ENCODE data around the gene GNAQ.

Gene GNAQ

DNA sequence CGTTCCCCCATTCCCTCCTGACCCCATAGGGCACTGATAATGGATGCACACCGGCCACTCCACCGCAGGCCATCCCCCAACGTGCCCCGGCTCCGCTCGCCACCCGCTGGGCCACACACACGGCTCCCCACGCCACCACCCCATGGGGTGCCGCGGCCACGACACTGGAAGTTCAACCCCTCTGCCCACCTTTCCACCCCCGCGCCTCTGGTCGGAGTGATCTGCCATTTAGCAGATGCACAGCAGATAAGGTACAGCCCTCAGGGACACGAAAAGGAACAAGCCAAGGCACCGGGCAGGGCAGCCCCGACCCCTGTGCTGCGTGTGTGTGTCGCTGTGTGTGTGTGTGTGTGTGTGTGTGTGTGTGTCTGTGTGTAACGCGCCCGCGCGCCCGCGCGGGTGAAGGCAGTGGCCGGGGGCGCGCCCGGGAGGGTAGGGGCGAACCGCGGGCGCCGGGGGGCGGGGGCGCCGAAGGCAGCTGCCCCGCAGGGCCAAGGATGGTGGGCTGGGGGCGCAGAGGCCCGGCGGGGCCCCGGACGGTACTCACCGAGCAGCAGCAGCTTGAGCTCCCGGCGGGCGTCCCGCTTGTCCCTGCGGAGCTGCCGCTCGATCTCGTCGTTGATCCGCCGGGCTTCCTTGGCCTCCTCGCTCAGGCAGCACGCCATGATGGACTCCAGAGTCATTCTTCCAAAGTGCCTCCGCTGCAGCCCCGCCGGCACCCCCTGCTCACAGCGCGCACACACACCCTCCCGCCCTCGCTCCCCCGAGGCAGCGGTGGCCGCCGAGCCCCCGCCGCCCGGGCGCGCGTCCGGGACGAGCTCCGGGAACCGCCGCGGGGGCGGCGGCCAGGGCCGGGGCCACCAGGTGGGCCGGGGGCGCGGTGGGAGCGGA lies 813 bp downstream of the GNAQ start:
- peak; percentile 44 for DNase-seq

DNA sequence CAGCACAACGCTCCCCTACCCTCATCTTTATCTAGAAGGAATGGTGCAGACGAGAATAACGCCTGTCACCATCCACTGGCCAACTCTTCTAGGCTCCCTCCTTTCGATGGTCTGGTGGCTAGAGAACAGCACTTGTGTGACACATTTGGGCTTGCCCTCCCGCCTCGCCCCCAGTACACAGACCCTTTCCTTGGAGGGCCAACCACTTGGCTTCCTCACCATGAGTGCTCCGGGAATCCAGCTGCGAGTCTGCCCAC lies 1.4 kb downstream of the GNAQ start:
- no peak for DNase-seq

DNA sequence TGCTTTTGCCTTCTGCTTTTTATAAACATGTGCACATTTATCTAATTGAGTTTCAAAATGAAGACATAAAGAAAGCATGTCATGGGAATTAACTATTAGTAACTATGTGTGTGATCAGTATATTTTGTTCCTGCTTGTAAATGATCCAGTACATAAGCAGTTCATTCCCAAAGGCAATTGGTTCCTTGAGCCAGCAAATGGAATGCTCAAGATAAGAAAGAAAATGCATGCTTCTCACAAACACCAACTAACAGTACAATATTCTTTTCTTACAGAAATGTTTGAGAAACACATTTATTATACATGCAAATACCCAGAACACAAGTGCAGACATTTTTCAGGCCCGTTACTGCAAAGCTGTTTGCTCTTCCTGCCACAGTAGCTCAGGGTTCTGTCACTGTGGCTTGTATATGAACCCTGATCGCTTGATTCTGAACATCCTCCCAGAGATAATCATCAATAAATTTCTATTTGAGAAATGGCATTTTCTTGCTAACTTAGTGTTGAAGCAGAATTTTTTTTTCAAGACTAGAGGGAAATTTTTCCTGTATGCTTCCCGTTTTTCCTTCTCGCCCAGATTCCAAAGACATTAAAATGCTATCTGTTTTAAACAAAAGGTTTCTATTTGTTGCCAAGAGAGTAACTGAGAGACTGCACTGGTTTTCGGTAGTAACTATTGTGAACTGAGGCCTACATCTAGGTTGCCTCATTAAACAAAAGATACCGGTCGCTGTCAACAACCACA lies 1.9 kb downstream of the GNAQ start:
- DNase-seq: no peak

DNA sequence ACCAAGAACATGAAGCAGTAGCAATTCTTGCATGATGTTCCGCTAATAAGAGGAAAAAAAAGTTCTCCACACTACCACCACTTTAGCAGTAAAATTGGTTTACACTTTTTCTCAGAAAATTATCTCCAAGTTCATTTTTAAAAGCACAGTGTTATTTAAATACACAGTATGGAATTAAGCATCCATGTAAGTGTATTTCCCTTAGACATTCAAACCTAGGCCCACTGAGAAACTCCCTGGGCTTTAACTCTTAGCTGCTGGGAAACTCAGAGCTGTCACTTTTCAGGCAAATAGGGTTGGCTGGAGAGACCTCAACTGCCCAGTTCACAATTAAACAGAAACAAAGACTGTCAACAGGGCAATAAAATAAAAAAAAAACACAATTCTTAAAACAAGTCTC lies 2.7 kb downstream of the GNAQ start:
- no peak for DNase-seq

DNA sequence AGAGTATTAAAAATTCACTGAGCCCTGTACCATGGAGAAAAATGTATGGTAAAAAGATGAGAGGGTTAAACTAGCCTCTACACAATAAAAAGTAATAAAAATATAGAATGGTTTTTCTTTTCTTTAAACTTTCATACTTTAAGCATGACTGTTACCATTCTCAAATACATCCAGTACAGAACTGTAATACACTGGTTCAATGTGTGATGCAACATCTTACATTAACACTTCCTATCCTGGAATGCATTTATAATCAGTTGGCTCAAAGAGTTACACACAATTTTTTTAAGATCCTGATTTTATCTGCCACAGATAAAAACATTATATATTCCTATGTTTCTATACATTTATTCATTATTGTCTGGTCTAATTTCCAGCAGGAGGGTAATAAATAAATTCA lies 4.7 kb downstream of the GNAQ start:
- DNase-seq: no peak

DNA sequence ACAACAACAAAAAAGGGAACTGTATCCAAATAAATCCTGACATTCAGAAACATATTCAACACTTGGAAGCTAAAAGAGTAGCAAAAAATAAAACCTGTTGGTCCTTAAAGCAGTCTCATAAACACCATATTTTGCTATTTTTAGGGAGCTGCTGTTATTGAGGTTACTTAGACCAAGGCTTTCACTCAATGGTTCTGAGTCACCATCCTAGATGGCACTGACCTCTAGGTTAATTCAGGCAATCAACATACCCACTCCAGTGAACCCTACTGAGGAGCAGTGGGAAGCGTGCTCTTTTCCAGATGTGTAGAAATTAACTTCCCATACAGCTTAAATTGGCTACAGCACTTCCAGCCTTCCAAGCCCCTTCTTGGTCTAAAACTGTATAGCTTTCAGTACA lies 5.2 kb downstream of the GNAQ start:
- no peak for DNase-seq

DNA sequence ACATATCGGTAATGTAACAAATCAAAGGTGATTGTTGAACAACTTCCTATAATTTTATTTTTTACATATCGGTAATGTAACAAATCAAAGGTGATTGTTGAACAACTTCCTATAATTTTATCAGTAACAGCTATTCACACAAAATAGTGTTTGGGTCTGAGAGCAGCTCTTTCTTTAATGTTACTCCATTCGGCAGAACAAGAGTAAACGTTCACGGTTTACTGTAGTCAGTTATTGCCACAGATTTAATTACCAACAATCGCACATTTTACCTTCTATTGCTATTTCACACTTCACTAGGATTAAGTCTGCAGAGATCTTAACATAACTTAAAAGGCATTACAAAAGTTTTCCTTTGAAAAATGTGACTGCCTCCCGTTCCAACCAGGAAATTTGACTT lies 6.4 kb downstream of the GNAQ start:
- DNase-seq: no peak

DNA sequence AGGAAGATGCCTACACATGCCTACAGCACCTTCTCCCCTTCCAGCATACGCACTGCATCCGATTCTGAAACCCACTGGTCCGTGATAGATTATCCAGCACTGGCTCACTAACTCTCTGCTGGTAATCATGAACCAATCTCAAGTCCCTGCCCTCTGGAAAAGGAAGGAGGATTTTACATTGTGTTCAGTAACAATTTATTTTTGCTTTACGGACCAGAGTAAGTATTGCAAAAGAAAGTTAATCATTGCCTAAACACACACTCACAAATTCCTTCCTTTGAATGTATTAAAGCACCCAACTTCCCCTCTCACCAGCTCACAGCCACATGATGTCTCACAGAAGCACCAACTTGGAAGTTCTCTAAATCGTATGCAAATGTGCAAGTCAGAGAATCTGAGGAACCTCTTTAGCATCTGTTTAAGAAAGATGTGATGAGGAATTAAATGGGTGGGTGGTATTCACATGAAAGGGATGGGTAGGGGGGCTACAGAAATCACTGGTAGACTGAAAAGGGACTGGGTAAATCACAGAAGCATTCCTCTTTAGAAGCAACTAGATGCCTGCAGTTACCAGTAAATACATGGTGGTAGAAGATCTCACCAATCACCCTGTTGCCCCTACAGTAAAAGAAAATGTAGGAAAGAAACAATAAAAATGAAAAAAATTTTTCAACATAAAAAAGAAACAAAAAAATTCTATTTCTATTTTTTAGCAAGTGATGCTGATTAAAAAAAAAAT lies 8.4 kb downstream of the GNAQ start:
- DNase-seq: no peak

DNA sequence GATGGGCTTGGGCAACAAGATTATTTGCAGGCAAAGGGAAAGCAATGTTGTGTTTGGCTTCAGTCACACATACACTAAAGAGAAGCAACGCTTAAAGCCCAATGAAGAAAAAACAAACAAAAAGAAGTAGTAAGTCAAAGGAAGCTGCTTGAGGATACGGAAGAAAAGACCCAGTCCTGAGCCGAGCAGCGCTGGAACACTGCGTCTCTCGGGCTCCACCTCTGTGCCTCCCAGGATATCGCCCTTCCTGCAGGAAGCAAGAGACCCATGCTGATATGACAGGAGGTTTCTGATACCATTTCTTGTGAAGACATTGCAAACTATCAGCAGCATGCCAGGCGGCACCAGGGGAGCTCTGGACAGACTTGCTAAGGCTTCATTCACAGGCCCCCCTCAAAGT lies 9.9 kb downstream of the GNAQ start:
- DNase-seq: no peak

DNA sequence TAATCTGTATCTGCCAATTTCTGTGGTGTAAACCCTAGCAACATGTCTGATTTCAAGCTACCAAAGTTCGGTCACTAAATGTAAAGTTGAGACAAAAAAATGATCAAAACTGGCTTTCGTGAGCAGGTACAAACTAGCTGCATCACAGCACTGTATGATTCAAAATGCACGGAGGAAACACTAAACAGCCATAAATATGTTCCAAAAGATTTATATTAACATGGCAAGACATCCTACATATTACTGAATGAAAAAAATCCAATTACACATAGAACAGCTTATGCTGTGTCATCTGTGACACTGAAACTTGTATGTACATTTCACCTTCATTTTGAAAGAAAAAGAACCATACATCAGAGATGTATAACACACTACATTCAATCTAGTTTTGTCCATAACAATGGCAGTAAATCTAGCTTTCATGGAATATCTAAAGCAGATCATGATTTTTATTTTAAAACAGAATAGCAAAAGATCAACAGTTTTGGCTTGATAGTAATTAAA lies 14.4 kb downstream of the GNAQ start:
- no peak for DNase-seq

DNA sequence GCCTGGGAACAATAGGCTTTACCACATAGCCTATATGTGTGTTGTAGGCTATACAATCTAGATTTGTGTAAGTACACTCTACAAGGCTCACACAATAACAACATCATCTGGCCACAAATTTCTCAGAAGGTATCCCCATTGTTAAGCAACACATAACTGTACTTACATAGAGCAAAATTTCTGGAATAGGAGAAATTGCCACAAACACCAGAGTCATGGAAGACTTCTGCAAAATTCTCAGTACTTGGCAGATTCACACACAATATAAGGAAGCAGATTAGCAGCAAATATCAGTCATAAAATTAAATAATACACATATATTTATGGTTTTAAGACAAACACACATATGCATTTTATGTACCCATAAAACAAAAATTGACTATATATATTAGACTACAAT lies 16.4 kb downstream of the GNAQ start:
- no peak for DNase-seq

DNA sequence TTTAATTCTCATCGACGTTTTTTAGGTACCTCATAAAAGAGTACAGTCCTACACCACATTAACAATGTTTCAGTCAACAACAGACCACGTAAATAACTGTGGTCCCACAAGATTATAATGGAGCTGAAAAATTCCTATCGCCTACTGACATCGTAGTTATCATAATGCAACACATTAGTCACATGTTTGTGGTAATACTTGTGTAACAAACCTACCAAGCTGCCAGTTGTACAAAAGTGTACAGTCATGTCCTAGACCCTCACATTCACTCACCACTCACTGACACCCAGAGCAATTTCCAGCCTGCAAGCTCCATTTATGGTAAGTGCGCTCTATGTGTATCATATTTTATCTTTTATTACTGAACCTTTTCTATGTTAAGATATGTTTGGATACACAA lies 16.8 kb downstream of the GNAQ start:
- DNase-seq: no peak

DNA sequence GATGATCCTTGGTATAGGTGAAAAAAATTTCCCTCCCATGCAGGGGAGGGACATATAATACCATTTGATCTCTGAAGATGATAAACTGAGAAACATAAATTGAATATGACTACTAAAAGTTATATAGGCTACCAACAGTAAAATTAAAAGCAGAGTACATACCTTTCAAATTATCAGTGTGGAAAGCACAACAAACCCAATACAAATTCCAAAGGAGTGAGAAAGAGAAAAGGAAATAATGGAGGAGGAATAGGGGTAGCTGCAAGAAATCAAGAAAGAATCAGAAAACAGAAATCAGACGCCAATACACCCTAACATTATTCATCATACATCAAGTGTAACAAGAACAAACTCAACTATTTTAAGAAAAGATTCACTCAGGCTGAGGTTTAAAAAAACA lies 17.7 kb downstream of the GNAQ start:
- no peak for DNase-seq

DNA sequence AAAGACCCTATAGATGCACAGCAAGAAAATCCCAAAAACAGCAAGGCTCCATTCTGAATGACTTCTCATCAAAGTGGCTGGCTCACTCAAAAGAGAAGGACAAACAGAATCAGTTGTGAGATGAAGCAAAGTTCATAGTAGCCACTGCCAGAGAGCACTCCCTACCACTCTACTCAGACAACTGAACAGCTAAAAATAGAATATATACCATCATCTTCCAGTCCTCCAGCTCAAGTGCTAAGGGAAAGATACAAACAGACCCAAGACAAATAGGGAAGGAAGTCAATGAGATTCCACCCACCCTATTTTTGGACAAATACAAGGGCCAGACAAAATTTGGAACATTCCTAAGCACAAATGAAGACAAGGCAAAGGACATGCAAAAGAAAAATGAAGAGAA lies 20.6 kb downstream of the GNAQ start:
- DNase-seq: no peak

DNA sequence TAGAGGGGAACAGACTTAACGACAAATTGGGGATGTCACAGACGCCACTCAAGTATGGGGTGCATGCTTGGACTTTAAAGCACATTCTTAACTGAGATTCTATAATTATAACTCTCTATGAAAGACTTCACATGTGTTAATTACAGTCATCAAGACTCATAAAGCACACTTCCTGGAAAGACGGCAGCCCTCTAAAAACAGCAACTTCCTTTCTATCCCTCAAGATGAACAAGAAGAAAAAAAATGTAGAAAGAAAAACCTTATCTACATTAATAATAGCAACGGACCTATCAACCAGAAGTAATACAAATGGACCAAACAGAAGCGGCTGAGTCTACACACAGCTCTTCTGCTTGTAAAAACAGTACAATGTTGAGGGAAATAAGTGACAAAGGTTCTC lies 21.2 kb downstream of the GNAQ start:
- no peak for DNase-seq

DNA sequence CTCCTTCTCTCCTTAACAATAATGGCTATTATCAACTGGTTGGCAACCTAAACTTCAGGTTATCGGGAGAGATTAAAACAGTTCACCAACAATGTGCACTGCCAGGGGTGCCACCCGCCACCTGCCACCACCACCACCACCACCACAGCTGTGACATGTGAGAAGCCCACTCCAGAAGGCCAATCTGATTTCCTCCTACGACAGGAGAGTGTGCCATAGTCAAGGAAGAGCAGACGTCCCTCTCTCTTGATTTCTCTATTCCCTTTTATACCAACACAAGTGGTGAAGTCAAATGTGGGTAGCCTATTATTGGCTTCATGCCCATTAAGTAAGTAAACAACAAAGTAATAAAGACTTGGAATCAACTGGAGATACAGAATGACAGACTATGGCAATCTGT lies 22.4 kb downstream of the GNAQ start:
- no peak for DNase-seq

DNA sequence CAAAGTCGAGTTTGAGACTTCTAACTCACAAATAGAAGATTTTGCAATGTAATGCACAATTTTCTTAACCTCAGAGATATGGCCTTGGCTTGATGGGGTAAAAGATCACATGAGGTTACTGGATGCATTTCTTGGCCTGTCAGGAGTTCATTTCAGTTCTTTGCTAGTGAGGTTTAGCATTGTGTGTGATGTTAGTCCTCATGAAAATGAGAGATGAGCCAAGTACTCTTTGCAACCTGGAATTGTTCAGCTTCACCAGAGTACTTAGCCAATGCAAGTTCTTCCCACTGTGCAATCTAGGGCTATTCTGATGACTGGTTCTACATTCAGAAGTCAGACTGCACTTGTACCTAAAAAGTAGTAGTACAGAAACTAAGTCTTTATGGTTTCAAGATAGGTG lies 24.9 kb downstream of the GNAQ start:
- DNase-seq: no peak

DNA sequence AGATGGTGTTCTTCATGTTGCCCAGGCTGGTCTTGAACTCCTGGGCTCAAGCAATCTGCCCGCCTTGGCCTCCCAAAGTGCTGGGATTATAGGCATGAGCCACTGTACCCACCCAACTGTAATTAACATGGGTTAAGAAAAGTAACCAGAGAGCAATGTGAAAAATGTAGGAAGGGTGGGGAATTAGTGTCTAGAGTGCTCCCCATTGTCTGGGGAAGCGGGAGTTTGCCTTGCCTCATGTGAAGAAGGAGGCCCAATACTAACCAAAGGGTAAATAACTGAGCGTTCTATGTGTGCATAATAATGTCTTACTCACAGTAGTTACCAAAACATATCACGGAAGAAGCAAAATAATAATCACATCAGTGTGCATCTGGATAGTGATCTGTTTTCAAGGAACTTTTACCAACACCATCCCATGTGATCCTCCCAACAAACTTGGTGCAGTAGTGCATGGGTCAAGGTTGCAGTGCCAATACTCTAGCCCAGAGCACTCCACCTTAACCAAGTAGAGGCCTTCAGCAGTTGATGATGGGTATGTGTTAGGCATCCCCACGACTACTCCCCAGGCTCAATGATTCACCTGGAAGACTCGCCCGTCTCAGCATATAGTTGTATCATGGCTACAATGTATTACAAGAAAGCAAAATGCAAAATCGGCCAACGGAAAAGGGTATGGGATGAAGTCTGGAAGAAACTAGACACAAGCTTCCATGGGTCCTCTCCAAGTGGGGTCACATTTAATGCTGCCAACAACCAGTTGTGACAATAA lies 26.2 kb downstream of the GNAQ start:
- no peak for DNase-seq

DNA sequence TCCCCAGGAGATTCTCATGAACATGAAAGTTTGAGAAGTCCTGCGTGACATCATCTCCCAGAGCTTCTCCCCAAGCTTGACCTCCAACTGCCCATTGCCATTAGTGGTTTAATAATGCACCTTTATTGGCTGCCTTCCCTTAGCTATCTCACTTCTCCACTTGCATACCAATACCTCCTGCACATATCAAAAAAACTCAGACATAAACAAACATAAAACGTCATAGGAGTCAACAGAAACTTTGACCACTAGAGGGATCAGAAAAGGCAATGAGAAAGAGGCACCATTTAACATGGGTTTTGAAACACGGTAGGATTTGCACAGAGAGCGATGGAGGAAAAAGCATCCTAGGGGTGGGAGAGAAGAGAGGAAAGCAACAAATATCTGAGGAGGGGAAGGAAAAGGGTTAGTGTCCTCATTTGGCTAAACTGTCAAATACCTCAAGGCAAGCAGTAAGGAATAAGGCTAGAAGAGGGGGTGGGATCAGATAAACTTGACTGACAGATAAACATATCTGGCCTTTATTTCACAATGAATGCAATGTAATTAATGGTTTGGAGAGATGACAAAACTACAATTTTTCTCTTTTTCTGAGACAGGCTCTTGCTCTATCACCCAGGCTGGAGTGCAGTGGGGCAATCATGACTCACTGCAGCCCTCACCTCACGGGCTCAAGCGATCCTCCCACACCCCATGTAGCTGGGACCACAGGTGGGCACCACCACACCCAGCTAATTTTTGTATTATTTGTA lies 27.0 kb downstream of the GNAQ start:
- DNase-seq: no peak

DNA sequence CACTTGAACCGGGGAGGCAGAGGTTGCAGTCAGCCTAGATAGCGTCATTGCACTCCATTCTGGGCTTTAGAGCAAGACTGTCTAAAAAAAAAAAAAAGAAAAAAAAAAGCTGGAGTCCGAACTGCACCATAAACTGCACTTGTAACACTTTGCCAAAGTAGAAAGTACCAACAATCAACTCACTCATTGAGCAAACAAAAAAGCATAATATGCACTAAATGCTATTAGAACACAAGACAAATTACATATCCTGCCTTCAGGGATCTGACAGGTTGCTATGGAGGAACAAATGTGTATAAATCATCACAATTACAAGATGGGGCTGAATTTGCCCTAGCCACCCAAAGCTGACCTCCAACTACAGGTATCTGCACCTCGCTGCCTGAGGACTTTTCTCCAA lies 27.9 kb downstream of the GNAQ start:
- DNase-seq: no peak

DNA sequence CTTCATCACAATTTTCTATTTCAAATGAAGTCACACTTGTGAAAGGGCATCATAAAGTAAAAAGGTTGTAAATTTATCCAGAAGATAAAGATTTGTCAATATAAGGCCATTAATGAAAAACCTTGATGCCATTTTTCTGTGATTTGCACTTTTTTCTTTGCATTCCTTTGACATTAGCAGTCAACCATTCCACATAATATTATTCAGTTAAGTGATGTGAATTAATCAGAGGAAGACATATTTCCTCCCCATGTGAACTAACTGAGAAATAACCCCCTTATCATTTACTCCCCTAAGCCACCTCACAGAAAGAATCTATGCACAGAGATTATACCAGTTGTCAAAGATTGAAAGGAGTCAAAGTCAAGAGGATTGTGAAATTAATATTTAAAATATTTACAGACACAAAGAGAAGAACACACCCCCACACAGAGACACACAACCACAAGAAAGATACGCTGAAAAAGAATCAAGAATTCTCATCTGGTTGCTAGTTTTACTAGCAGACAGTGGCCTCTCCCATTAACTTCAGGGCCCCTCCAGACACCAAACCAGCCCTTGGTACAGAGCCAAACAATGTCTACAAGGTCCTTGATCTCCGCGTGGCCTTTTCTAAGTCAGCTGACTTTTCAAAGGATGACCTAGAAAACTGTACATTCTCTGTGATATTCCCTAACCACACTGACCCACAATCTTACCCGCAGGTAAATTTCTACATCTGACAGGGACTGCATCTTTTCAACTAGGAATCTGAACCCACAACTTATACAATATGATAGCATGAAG lies 29.5 kb downstream of the GNAQ start:
- no peak for DNase-seq

DNA sequence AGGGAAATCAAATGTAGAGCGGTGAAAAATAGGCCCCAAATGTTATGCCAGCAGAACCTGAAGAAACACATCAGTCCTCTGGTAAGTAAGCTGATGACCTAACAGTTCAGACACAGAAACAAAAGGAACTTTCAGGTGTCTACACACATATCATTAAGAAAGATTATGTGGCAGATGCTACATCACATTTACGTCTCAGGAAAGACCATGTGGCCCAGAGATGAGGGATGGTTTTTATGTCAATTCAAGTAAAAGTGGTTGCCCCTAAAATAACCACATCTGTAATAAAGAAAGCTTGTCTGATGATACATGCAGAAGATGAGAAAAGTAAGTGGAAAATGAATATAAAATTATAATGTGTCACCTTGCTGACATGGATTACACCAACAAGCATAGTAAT lies 31.4 kb downstream of the GNAQ start:
- DNase-seq: no peak

All from T1000 (cell line).